HG02642 (cell line): ENCODE results near the gene HLA-DMB.
A peak's percentile ranks its signal among the peaks of the same experiment; 100 is the strongest.

ENCODE experiments used
- ATAC-seq: cut with Tn5 transposase; IDR thresholded peaks from one replicate; pipeline ENCODE4 v1.9.1; 2021; ENCODE audit warnings: mild to moderate bottlenecking; ENCODE audit not compliant: unreplicated experiment, poor library complexity

HLA-DMB gene

GRCh38 chr6:32940656-32941213 is at the start of gene HLA-DMB:
Gene HLA-DMB, minus strand, starts transcription at chr6:32941028. Its CDS starts 221 bp downstream, at chr6:32940807.
- ATAC-seq = peak; percentile 65

- no peak for ATAC-seq
Measured at GRCh38 chr6:32989368-32989767, 48.5 kb upstream of the HLA-DMB start.

- ATAC-seq = peak; percentile 62
Measured at GRCh38 chr6:32984622-32985389, 44.0 kb upstream of the HLA-DMB start.

GRCh38 chr6:32983964-32984621 is 43.3 kb upstream of the HLA-DMB start:
- ATAC-seq = peak; percentile 17

- ATAC-seq = no peak
Measured at GRCh38 chr6:32983493-32983848, 42.6 kb upstream of the HLA-DMB start.

- ATAC-seq = no peak
Measured at GRCh38 chr6:32982702-32983492, 42.1 kb upstream of the HLA-DMB start.

GRCh38 chr6:32982084-32982701 is 41.4 kb upstream of the HLA-DMB start:
- ATAC-seq = no peak

- ATAC-seq = no peak
Measured at GRCh38 chr6:32980488-32981038, 39.7 kb upstream of the HLA-DMB start.

- ATAC-seq = no peak
Measured at GRCh38 chr6:32979720-32980487, 39.1 kb upstream of the HLA-DMB start.

GRCh38 chr6:32977953-32978324 is 37.1 kb upstream of the HLA-DMB start:
- no peak for ATAC-seq

- ATAC-seq = no peak
Measured at GRCh38 chr6:32977272-32977952, 36.6 kb upstream of the HLA-DMB start.

GRCh38 chr6:32976334-32977069 is 35.7 kb upstream of the HLA-DMB start:
- ATAC-seq = no peak

- ATAC-seq = no peak
Measured at GRCh38 chr6:32975886-32976285, 35.1 kb upstream of the HLA-DMB start.

GRCh38 chr6:32974541-32975308 is 33.9 kb upstream of the HLA-DMB start:
- no peak for ATAC-seq

- ATAC-seq = no peak
Measured at GRCh38 chr6:32974016-32974333, 33.1 kb upstream of the HLA-DMB start.

GRCh38 chr6:32973144-32974015 is 32.6 kb upstream of the HLA-DMB start:
- no peak for ATAC-seq
